HEK293T (cell line): ENCODE measurements around the gene TRMT1L.

ENCODE experiments used
- ARNT ChIP-seq: fragments of 450-650 bp; IDR thresholded peaks from 2 replicates; pipeline ENCODE4 v1.6.1; 2017; ENCODE audit warnings: mild to moderate bottlenecking
- NFRKB ChIP-seq: fragments of 450-650 bp; IDR thresholded peaks from 2 replicates; pipeline ENCODE4 v1.6.1; 2016; ENCODE audit warnings: mild to moderate bottlenecking, moderate library complexity

DNA sequence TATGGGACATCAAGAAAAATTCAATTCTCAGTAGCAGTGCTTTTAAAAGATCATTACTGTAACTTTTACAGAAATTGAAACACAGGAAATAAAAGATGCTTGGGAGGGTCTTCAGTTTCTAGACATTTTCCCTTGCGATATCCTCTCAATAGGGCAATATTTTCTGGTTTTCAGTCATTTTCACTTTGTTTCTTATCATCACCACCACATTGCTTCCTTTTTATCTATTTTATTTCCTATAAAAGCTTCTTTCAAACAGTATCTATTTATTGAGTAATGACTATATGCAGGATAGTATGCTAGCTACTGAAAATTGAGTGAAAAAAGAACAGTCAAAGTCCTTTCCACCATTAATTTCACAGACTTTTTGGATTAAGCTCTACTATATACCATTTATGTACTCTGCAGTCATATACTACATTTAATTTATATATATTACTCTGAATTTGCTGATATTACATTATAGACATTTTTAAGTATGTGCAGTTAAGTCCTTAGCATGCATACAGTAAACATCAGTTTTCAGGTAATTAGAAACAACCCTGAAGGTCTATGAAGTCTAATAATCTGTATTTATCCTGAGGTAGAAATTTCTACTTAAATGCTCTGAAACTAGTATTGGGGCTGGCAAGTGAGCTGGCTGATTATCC, 18.7 kb downstream of the TRMT1L start:
- TF ChIP-seq NFRKB: no peak
- TF ChIP-seq ARNT: no peak
